Fibroblast of skin of left biceps (primary cell): Measurements from ENCODE around the gene HELT.
"Not testable (repeated sequence)": the region's sequence is repeated elsewhere in the genome, so short reads cannot be mapped to it uniquely, and the experiment has no call there.

Source experiments
- DNase-seq, 2 experiments: peaks; one replicate each; pipeline ENCODE4 v3.0.0-alpha.2; 2013; ENCODE audit warnings: low read depth in 2 of 2

HELT gene

GRCh38 chr4:185036019-185036418 lies 17.7 kb downstream of the HELT start:
- no peak for DNase-seq

- DNase-seq, result no peak
These were observed 18.6 kb downstream of the HELT start for GRCh38 chr4:185036842-185037241.

- peak; percentile 29 to 33 for DNase-seq
These were observed 21.4 kb downstream of the HELT start for GRCh38 chr4:185039508-185040273.

- DNase-seq, result no peak
These were observed 22.2 kb downstream of the HELT start for GRCh38 chr4:185040523-185040922.

GRCh38 chr4:185050286-185050685 lies 32.0 kb downstream of the HELT start:
- not testable (repeated sequence) for DNase-seq

- not testable (repeated sequence) for DNase-seq
These were observed 33.0 kb downstream of the HELT start for GRCh38 chr4:185051283-185051682.

- no peak for DNase-seq
These were observed 35.5 kb downstream of the HELT start for GRCh38 chr4:185053746-185054145.

GRCh38 chr4:185054272-185054671 lies 36.0 kb downstream of the HELT start:
- no peak for DNase-seq

GRCh38 chr4:185054886-185055285 lies 36.6 kb downstream of the HELT start:
- no peak for DNase-seq

GRCh38 chr4:185061610-185062009 lies 43.3 kb downstream of the HELT start:
- no peak for DNase-seq

GRCh38 chr4:185062606-185063005 lies 44.3 kb downstream of the HELT start:
- no peak for DNase-seq

- no peak for DNase-seq
These were observed 47.9 kb downstream of the HELT start for GRCh38 chr4:185066179-185066578.

- no peak for DNase-seq
These were observed 50.5 kb downstream of the HELT start for GRCh38 chr4:185068837-185069236.
